ENCODE results near the gene CAPNS1.
A peak's percentile ranks its signal among the peaks of the same experiment; 100 is the strongest.

GRCh38 chr19:36152352-36153091 is 12.7 kb downstream of the CAPNS1 start, which contains the start of gene COX7A1:
- TF ChIP-seq, protein P1, sequence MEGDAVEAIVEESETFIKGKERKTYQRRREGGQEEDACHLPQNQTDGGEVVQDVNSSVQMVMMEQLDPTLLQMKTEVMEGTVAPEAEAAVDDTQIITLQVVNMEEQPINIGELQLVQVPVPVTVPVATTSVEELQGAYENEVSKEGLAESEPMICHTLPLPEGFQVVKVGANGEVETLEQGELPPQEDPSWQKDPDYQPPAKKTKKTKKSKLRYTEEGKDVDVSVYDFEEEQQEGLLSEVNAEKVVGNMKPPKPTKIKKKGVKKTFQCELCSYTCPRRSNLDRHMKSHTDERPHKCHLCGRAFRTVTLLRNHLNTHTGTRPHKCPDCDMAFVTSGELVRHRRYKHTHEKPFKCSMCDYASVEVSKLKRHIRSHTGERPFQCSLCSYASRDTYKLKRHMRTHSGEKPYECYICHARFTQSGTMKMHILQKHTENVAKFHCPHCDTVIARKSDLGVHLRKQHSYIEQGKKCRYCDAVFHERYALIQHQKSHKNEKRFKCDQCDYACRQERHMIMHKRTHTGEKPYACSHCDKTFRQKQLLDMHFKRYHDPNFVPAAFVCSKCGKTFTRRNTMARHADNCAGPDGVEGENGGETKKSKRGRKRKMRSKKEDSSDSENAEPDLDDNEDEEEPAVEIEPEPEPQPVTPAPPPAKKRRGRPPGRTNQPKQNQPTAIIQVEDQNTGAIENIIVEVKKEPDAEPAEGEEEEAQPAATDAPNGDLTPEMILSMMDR (IDR thresholded peaks at IDR 0.05) = no peak
- peak; percentile 78 to 80 for TF ChIP-seq POLR2A (IDR thresholded peaks at IDR 0.05)
